CD4-positive, alpha-beta T cell treated with Interleukin-21 for 1 hour (primary cell): ENCODE results near the gene PXDN.
"Not testable (repeated sequence)": the region's sequence is repeated elsewhere in the genome, so short reads cannot be mapped to it uniquely, and the experiment has no call there.

Source experiments
- DNase-seq: peaks from one replicate; pipeline ENCODE4 v3.0.0-alpha.2; 2020

The PXDN gene

GRCh38 chr2:1744446-1745170, at the start of gene PXDN:
TSS of gene PXDN (minus strand) at chr2:1744515. CDS start at chr2:1744455, 60 bp downstream.
- no peak for DNase-seq

DNA sequence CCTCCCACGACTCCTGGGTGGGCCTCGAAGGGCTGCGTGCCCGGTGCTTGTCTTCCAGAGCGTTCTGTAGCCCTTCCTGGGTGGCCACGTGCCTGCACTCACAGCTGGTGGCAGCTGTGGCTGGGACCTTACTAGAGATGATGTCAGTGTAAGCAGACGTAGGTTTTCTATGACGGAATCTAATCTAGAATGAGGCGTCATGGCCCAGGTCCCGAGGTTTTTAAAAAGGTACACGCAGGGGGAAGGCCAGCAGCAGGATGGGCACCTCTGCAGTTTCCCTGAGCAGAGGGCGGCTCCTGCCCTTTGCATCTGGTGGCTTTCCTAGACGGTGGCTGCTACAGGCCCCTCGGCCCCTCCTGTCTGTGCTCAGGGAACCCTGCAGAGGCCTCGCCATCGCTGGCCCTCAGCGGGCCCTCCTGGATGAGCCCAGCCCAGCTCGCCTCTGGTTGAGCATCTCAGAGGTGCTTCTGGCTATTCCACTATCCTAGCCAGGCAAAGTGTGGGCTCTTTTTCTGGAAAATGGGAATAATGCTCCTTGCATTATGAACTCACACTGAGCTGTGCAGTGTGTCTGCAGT, 49.6 kb upstream of the PXDN start:
- no peak for DNase-seq

DNA sequence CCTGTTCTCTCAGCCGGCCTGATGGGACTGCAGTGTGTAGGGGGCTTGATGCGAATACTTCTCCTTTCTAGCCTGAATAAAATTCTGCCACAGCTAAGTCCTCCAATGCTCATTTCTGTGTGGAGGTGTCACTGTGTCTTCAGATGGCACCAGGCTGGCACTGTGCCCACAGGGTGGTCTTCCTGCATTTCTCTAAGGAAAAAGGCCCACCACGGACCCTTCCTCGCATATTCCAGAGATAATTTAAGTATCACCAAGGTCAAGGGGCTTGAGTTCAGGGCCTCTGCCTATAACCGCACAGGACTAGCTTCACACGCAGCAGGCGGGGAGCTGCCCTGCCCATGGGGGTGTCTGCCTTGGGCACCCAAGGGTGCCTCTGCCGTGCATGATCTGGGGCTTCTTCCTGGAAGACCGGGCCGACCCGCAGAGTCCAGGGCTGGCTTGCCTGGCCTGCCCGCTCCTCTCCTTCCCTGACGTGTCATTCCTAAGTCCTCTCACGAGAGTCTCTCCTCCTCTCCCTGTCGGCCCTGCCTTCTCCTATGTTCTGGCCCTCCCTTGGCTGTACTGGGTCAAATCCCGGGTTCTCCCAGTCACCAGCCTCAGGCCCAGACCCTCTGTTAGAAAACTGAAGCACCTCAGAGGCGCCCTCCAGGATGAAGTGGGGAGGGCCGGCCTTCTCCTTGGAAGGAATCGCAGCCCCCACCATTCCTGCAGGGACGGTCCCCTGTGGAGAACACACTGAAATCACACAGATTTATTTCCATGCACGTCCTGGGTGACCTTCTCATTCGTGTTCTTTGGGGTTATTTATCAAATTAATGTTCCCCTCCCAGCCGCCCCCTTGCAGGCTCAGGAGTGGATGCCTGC, 48.9 kb upstream of the PXDN start:
- no peak for DNase-seq

GRCh38 chr2:1791685-1792435, 47.5 kb upstream of the PXDN start:
- DNase-seq: no peak

GRCh38 chr2:1791006-1791605, 46.8 kb upstream of the PXDN start:
- DNase-seq: no peak

DNA sequence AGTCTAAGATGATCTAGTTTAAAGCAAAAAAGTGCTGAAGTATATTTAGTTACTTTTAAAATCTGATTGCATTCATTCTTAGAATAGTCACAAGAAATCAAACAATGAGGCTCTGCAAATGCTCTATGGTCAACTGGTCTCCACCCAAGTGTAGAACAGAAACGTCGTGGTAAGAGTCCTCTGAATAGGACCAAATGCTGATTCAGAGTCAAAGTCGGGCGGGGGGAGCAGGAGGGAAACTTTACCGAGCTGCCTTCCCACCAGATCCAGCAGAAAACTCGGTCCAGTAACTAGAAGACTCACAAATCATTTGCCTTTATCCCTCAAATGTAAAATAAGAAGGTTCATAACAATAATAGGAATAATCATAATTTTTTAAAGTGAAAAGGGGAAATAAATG, 46.2 kb upstream of the PXDN start:
- DNase-seq: no peak

GRCh38 chr2:1789610-1790009, 45.3 kb upstream of the PXDN start:
- no peak for DNase-seq

DNA sequence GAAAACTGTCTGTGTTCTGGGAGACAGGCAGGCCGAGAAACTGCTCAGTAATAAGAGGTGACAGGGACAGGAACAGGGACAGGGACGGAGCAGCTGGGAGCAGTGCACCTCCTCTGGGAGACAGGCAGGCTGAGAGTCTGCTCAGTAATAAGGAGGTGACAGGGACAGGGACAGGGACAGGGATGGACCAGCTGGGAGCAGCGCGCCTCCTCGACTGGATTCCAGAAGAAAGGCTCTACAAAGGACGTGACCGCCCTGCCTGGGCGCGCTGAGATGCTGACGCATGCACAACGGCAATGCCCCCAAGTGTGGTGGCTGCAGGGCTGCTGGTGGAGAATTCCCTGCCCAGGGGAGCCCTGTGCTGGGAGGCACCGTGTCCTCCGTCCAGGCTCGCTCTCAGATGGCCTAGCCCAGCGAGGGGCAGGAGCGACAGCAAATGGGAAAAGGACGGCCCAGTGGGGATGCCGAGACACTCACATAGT, 44.2 kb upstream of the PXDN start:
- no peak for DNase-seq

DNA sequence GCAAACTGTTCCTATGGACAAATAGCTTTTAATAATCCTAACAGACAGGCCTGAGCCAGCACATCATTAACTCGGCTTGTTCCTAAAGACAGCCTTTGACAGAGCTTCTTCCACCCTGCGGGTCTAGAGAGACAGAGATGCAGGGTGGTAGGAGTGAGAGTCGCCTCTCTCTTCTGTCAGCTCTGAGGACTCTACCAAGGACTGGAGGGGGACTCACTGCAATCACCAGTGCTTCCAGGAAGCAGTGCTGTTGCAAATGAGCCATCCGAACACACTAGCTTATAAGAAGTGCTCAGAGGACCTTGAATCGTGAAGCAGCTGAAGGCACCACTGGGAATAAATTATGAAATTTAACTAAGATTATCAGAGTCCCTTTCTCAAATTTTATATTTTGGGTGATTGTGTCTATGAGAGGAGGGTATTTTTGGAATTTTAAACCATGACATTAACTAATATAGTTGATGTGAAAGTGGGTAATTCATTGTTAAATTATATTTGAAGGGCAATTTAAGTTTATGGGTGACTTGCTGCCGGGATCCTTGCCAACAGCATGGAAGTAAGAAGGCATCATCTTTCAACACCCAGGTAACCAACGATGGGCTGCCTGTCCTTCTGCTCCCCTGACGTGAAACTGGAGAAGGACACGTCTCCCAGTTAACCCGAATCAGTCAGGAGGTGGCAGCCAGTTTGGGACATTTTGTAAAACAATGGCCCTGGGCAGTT, 43.6 kb upstream of the PXDN start:
- DNase-seq: no peak

DNA sequence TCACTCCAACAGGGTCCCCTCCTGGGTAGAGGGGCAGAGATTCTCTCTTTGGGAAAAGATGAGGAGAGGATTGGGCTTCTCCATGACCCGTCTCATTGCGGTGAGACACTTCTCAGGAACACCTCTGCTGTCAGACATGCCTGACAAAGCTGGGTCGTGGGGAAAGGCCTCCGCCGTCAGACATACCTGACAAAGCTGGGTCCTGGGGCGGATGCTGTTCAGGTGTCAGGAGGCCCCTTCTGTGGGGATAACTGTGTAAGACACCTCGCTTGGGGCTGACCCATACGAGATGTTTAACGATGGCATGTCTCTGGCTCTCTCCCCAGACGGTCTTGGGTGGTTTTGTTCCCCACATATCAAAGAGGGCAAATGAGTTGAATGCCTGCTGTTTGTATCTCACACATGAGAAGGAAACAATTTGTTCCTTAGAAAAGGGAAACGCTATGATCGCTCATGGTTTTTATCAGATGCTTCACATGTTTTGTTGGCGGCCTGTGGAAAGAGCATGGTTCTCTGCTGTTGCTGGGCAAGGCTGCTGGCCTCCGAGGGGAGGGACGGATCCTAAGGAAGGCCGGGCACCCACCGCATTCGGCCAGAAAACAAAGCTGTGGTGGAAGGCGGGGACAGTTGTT, 40.8 kb upstream of the PXDN start:
- DNase-seq: no peak

- DNase-seq: peak; percentile 49
These were observed 39.8 kb upstream of the PXDN start for GRCh38 chr2:1784087-1784486.

DNA sequence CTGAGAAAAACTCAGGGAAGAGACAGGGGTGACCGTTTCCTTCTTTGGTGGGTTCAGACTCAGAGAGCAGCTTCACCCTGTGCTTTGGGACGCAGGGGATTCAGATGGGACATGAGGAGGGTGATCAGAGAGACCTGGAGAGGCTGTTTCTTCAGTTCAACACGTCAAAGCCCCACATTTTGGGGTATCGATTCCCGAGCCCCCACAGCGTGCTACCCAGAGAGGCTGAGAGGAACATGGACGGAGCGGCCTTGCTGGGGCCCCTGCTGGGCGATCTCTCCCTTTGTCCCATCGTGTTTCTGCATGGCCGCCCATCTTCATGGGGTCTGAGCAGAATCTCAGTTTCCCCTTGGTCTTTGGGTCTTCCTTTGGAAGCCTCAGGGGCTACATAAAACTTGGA, 38.2 kb upstream of the PXDN start:
- no peak for DNase-seq

- DNase-seq: peak; percentile 56
These were observed 37.2 kb upstream of the PXDN start for GRCh38 chr2:1781291-1782080.

DNA sequence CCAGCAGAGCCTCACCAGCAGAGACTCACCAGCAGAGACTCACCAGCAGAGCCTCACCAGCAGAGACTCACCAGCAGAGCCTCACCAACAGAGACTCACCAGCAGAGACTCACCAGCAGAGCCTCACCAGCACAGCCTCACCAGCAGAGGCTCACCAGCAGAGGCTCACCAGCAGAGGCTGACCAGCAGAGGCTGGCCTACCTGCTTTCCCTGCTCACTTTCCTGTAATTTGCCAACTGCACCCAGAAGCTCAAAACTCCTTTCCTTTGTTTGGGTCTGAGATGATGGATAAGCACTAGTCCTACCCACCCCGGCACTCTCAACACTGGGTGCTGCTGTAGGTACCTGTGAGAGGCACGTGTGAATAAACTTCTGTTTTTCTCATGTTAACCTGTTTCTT, 36.4 kb upstream of the PXDN start:
- no peak for DNase-seq

GRCh38 chr2:1780054-1780453, 35.7 kb upstream of the PXDN start:
- not testable (repeated sequence) for DNase-seq

GRCh38 chr2:1778566-1778965, 34.3 kb upstream of the PXDN start:
- no peak for DNase-seq

- DNase-seq: no peak
These were observed 33.5 kb upstream of the PXDN start for GRCh38 chr2:1777781-1778180.

GRCh38 chr2:1777156-1777555, 32.8 kb upstream of the PXDN start:
- no peak for DNase-seq

DNA sequence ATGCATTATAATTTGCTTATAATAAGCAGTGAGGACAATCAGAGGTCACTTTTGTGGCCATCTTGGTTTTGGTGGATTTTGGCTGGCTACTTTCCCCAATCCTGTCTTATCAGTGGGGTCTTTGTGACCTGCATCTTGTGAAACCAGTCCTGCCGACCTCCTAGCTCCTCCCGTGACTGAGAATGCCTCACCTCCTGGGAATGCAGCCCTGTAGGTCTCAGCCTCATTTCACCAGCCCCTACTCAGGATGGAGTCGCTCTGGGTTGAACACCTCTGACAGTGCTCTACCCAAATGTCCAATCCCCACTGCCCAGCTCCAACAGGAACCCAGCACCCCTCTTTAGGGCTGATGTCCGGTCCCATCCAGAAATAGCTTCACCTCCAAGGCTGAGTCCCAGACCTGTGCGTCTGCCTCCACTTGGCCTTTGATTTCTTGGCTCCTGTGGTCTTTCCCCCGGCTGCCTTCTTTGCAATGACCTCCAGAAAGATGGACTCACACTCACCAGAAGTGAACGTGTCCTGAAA, 31.3 kb upstream of the PXDN start:
- no peak for DNase-seq

GRCh38 chr2:1774929-1775328, 30.6 kb upstream of the PXDN start:
- DNase-seq: no peak
